Measurements from ENCODE around the gene MYO19. TPM values are rescaled to one million over a fixed set of nuclear protein-coding genes. Genes with fewer than 3 reads are reported as not detected.

The MYO19 gene
- total and polyA plus RNA-seq, 9 of the 15 experiments (the other 6 are each of a cell fraction or from before 2014, with no cell fraction given), result 21.6 to 176 (median 129) TPM

- peak; percentile 100 for TF ChIP-seq MAX (CRISPR knock-in tag; IDR thresholded peaks at IDR 0.05)
- TF ChIP-seq RAD21 (CRISPR knock-in tag; conservative IDR thresholded peaks at IDR 0.05 in 1 of 2, IDR thresholded peaks at IDR 0.05 in 1 of 2), result peak; percentile 86 to 94
- TF ChIP-seq CBX5 (IDR thresholded peaks at IDR 0.05; ENCODE audit: borderline replicate concordance, low read depth), result peak; percentile 46; the same call in 1 of the 2 replicates
- TF ChIP-seq CBFB (CRISPR knock-in tag; IDR thresholded peaks at IDR 0.05), result peak; percentile 79; the same call in 1 of the 2 replicates
- TF ChIP-seq MYC (IDR thresholded peaks at IDR 0.05; ENCODE audit: low read depth, low read length), result peak; percentile 93
- TF ChIP-seq MYC (CRISPR knock-in tag; IDR thresholded peaks at IDR 0.05; ENCODE audit: borderline replicate concordance, low read depth), result no peak
- TF ChIP-seq ILK (tag; IDR thresholded peaks at IDR 0.05; ENCODE audit: borderline replicate concordance, low read depth), result no peak
- peak; percentile 89; the same call in 1 of the 2 replicates for TF ChIP-seq PREB (CRISPR knock-in tag; IDR thresholded peaks at IDR 0.05)
- peak; percentile 61 for TF ChIP-seq POLR2G (IDR thresholded peaks at IDR 0.05; ENCODE audit: low read depth, low read length)
- TF ChIP-seq NR2C2 (CRISPR knock-in tag; IDR thresholded peaks at IDR 0.05), result peak; percentile 85
- no peak for TF ChIP-seq NR2C2 (tag; IDR thresholded peaks at IDR 0.05)
- TF ChIP-seq ZNF217 (CRISPR knock-in tag; IDR thresholded peaks at IDR 0.05), result 0 out of 2 replicates have a peak, but pooled peaks have one; percentile 27
- peak; percentile 99 for TF ChIP-seq CXXC5 (CRISPR knock-in tag; IDR thresholded peaks at IDR 0.05)
- peak; percentile 96; the same call in 1 of the 2 replicates for TF ChIP-seq FOXP4 (CRISPR knock-in tag; IDR thresholded peaks at IDR 0.05; ENCODE audit: borderline replicate concordance)
- peak; percentile 75; the same call in 1 of the 2 replicates for TF ChIP-seq RERE (CRISPR knock-in tag; IDR thresholded peaks at IDR 0.05; ENCODE audit: borderline replicate concordance)
Observed at GRCh38 chr17:36482611-36483504, 51.8 kb downstream of the MYO19 start (continued).

Measured in K562 (cell line).